DMS53 (cell line): ENCODE data around the gene SGK1.
A peak's percentile ranks its signal among the peaks of the same experiment; 100 is the strongest.
"Not testable (repeated sequence)": the region's sequence is repeated elsewhere in the genome, so short reads cannot be mapped to it uniquely, and the experiment has no call there.

ENCODE experiments used
- DNase-seq: peaks from one replicate; lab custom pipeline; 2025; lab: John Stamatoyannopoulos, UW

Gene SGK1

DNA sequence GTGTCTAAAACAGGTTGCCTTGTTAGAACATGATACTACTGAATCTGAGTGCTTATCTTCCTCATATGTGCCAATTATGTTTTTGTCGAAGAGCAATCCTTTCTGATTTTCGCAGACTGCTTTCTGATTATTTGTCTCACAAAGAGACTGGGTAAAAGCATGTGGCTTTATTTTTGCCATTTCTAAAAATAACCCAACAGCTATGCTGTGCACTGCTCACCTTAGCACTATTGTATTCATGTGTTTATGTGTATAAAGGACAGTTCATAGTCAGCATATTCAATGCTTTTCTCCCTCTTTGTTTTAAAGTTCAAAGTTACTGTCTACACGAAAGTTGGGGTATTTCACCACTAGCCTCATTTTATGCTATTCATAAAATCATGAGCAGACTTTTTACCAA is 127.0 kb downstream of the SGK1 start:
- no peak for DNase-seq

DNA sequence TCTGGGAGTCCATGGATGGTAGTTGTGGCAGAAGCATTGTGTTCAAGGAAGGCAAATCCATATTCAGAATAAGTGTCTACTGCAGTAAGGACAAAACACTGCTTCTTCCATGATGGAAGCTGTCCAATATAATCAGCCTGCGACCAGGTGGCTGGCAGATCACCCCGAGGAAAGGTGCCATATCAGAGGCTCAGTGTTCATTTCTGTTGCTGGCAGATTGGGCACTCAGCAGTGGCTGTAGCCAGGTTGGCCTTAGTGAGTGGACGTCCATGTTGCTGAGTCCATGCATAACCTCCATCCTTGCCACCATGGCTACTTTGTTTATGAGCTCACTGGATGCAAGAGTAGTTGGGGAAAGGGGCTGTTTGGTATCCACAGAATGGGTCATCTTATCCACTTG is 130.2 kb downstream of the SGK1 start:
- no peak for DNase-seq

DNA sequence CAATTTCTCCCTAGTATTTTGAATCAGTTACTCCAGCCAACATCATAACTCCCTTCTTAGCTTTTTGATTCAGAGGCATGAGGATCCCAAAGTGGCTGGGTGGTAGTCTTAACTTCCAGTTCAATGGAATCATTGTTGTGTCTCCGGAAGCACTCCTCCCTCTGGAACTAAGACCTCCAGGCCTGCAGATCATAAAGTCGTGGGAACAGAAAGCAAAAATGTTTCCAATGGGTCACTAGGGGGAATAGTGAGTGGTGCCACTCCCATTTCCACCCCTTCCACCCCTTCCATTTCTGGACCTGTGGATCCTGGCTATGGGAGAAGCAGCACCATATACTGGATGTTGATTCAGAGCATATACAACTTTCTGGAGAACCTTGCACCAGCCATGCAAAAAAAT is 130.8 kb downstream of the SGK1 start:
- DNase-seq = no peak

DNA sequence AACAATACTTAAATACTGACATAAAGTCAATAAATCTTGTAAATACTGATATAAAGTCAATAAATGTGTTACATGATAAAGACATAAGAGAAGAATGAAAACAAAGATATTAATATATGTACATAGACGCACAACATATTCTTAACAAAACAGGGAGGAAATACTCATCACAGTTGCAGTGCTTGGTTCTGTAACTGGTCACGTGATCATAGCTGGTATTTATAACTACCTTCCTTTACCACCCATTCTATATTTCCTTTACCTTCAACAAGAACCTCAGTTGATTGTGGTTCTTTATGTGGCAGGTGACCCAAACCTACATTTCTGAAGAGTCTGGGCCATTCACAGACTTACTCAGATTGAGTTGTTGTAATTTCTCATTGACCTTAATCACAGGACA is 131.6 kb downstream of the SGK1 start:
- no peak for DNase-seq

DNA sequence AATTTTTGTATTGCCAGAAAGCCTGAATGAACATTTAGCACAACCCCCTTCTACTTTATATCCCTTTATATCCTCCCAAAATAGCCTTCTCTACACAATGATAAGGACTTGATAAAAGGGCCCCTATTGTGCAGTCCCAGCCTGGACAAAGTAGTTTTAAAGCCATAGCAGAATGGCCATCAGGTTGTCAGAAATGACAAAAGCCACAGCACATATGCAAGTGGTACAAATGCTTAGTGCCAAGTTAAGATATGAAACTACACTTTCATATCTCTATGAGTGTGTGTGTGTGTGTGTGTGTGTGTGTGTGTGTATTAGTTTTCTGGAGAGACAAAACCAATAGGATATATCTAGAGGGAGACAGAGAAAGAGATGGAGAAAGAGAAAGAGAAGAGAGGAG is 132.6 kb downstream of the SGK1 start:
- no peak for DNase-seq

DNA sequence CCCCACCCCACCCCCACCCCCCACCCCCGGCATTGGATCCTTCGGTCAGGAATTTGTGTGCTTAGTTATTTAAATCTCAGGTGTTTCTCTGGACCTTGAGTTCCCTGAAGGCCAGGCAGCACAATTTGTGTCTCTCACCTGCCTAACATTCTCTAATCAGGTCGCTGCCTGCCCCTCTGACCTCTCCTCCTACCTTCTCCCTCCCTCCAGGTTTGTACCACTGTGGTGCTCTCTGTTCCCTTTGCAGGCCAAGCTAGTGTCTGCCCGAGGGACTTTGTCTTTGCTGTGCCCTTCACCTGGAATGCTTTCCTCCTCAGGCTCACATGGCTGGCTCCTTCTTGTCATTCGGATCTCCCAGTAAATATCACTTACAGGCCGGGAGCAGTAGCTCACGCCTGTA is 134.1 kb downstream of the SGK1 start:
- DNase-seq = no peak

DNA sequence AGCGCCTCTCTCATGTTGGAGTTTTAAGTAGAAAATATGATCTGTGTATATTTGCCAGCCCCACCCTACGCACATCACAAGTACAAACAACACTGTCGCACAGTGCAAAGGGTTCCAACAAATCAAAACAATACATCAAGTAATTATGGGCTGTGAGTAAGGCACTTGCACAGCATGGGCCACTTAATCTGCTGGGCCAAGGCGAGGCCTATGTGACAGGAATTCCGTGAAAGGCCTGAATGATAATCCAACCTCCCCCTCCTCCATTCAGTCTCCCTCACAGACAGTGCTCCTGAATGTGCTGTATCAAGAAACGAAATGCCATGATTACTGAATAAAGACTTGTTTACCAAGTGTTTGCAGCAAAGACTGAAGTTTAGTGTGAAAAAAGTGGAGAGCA is 135.4 kb downstream of the SGK1 start:
- DNase-seq = no peak

DNA sequence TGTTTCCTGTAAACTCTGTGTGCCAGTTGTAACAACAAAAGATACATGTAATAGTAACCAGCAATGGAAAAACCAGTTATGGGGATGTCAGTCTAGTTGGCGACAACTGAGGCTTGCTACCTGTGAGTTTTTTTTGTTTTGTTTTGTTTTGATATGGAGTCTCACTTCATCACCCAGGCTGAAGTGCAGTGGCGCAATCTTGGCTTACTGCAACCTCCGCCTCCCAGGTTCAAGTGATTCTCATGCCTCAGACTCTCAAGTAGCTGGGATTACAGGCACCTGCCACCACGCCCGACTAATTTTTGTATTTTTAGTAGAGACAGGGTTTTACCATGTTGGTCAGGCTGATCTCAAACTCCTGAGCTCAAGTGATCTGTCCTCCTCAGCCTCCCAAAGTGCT is 136.2 kb downstream of the SGK1 start:
- peak; percentile 7 for DNase-seq

DNA sequence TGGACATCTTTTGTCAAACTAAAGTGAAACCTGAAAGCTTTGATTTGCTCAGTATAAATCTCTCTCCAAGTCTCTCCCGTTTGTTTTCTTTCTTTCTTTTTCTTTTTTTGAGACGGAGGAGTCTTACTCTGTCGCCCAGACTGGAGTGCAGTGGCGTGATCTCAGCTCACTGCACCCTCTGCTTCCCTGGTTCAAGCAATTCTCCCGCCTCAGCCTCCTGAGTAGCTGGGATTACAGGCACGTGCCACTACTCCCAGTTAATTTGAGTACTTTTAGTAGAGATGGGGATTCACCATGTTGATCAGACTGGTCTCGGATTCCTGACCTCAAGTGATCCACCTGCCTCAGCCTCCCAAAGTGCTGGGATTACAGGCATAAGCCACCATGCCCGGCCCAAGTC is 136.7 kb downstream of the SGK1 start:
- not testable (repeated sequence) for DNase-seq

DNA sequence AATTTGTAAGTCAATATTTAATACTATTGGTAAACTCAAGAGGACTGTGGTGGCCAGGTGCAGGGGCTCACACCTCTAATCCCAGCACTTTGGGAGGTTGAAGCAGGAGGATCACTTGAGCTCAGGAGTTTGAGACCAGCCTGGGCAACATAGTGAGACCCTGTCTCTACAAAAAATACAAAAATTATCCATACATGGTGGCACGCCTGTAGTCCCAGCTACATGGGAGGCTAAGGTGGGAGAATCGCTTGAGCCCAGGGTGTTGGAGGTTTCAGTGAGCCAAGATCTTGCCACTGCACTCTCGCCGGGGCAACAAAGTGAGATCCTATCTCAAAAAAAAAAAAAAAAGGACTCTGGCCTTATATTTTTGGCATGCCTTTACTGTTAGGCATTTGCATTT is 137.4 kb downstream of the SGK1 start:
- not testable (repeated sequence) for DNase-seq

DNA sequence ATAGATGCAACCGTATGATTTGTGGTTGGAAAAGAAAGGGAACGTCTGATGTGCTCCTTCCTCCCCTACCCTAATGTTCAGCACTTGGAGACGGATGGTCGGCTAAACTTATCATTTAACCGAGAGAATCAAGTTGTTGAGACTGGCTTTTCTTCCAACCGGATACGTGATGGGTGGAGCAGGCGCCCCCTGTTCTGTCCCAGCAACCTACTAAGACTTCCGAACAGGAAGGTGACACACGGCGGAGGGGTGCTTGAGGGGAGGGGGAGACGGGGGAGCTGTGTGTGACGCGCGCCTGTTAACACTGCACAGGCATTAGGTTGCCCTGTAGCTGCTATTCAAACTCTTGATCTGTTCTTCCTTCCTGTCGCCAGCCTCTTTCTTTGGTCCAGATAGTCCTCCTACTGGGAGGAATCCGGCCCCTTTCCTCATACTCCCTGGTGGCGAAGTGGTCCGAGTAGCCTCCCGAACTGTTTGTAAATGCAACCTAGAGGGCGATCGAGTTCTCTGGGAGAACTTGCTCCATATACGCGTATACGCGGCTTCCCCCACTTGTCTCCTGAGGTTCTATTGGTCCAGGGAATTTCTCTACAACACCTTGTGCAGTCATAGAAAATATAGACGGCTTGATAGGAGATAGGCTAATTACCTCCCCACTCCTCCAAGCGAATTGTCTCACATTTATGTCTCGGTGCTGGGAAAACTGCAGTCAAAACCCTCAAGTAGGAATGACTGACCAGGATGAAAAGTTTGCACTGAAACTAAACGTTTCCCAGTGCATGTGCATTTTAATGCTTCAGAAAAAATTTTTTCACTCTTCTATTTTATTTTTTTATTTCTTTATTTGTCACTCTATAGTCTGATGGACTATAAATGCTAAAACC is 139.5 kb downstream of the SGK1 start:
- peak; percentile 93 for DNase-seq

DNA sequence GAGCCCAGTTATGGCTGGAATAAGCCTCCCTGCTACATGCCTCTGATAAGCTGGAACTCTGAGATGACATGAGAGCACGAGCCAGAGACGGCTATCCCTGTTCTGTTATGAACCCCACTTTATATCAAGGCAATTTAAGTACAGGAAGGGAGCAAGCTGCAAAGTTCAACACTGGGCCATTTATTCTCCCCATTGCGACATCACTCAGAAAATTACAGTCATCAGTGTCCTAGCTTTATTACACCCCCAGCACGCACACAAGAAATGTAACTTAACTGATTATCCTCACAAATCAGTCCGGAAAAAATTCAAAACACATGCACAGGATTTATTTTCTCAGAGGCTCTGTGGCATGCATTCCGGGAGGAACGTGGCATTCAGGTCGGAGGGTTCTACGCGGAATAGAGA is 140.2 kb downstream of the SGK1 start:
- peak; percentile 46 for DNase-seq

DNA sequence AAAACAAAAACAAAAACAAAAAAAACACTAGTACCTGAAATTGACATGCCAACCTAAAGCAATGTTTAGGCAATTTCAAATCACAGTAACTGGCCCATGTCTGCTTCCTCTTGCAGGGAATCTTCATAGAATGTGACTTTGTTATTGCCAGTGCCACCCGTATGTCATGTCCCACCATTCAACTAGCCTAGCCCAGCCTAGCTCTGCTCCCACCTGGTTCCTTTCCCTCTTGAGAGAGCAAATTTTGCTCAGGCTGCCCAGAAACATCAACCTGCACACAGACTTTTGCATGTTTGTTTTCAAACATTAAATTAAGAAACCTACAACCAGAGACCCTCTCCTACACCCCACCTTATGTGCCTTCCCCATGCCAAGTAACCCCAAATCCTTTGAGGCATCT is 140.7 kb downstream of the SGK1 start:
- no peak for DNase-seq

DNA sequence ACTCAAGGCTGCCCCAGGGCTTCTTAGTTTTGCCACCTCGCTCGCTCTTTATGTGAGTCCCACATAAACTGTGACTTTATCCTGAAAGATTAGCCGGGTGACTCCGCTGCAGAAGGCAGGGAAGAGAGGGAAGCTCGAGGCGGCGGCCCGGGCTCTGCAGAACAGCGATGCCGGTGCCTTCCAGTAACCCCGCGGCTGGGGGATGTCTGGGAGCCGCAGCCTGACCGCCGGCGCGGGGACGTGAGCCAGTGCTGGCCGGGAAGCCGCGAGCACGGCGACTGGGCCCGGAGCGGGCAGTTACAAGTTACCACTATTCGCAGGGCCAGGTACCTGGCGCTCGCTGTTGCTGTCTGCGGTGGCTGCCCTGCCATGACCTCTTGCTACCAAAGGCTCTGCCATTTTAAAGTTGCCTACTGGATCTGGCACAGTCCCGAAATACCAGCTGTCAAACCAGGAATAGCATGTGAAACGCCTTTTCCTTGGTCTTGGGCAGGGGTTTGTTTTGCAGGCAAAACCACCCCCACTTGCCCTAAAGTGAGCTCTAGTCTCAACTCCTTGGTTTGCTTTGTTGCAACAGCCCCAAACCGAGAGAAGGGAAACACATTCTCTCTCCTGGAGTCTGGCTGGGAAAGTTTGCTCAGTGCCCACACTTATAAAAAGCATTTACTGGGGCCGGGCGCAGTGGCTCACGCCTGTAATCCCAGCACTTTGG is 141.5 kb downstream of the SGK1 start:
- DNase-seq = peak; percentile 22

DNA sequence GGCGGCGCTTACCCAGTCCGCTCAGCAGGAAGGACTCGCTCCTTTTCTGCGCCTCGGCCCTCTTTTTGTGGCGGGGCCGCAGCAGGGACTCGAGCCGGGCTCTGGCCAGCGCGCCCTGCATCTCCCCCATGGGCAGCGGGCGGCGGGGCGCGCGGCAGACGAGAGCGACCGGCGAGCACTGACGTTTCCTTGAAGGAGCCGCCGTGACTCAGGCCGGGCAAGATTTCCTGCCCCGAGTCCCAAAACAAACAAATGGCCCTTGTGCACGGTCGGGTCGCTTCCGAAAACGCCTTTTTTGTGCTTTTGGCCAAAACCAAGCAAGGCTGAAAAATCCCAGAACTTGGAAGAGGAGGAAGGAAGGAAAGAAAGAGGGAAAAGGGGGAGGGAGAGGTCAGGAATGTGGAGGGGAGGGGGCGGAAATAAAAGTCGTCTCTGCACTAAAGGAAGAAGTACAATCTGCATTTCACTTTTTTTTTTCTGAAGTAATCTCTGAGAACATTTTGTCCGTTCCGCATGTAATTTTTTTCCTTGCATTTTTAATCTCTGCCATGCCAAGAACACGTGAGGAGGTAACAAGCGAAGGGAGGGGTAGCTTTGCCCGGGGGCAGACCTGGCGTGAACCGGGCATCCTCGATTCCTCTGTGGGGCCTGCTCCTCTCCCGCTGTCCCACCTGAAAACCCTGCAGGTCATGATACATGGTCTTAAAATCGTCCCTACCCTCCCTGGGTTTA is 142.2 kb downstream of the SGK1 start:
- DNase-seq = peak; percentile 70

DNA sequence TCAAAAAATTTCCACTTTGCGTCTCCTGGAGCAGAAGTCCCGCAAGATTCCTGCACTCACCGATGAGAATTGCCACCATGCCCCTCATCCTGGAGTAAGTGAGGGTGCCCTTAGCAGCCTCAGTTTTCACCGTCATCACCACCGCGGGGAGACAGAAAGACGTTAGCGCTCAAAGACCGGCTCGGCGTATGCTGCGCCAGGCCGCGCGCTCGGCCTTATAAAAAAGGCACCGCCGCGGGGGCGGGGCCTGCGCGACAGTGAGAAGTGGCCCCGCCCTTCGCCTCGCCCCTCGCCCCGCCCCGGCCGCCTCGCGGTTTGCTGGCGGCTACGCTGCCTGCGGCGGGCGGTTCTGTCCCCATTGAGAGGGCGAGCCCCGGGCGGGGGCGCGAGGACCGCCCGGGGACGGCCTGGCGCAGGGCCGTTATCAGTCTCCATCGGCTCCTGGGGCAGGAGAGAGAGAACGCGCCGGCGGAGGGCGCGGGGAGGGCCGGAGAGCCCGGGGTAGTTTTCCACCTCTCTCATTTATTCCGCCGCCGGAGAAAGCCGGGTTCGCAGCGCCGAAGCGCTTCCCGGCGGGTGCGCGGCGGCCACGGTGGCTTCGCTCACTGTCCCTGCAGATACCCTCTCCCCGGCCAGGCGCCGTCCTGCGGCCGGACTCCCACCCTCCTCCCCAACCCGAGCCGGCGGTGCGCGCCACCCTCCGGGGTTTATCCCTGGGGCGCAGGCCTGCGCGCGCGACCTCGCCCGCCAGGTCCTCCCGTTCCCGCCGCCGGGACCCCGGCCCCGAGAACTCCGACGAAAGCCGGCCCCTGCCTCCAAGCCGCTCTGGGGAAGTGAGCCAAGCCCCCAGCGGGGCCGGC is 143.0 kb downstream of the SGK1 start:
- DNase-seq = peak; percentile 91

DNA sequence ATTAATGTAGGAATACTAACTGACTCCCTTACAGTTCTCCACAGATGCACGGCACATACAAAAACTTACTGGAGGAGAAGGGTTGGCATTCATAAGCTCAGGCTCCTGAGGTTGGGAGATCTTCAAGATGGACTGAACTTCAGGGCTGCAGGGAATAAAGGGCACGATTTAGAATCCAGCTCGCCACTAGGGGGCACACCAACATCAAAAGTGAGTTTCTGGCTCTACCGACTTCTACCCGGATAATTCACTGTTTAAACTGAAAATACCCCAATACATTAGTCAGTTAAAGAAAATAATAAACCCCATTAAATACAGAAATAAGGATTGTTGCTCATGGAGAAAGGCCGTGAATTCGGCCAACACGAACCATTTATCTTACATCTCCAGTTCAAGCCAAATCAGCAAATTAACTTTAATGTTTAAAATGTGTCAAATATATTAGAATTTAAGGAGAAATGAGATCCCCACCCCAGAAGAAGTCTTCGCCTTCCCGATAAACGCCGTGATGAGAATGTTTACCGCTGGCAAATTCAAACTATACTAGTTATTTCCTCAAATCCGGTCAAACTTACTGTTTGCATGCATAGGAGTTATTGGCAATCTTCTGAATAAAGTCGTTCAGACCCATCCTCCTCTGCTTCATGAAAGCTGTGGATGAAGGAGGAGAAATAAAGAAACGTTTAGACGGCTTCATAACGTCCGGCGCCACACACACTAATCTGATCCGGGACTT is 143.8 kb downstream of the SGK1 start:
- peak; percentile 80 for DNase-seq

DNA sequence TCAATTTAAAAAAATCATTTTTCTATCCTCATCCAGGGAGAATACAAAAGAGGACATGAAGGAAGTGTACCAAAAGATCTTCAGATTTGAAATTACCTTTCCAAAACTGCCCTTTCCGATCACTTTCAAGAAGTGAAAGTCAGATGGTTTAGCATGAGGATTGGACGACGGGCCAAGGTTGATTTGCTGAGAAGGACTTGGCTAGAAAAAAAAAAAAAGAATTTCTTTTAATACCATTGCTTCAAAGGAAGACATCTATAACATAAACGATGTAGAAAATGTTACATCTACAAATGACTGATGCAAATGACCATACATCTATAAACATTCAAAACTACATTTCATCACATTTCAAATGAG is 144.6 kb downstream of the SGK1 start:
- DNase-seq = no peak

DNA sequence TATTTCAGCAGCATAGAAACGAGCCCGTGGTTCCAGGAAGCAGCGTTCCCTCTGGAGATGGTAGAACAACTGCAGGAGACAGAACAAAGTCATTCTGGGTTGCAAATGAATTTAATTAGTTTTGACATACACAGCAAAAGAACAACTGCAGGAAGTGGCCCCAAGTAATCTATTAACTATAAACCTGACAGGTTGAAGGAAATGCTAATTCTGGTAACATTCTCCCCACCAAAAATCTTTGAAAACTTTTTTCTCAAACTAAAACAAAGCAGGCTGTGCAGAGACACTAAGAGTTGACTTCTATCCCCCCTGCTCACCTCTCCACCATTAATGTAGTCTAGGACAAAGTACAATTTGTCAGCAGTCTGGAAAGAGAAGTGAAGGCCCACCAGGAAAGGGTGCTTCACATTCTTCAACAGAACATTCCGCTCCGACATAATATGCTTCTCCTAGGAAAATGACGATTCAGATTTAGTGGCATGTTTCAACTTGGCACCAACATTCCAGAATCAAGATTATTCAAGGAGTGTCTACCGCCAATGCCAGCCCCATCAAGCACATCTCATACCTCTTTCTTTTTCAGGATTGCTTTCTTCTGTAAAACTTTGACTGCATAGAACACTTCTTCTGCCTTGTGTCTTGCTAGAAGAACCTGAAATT is 145.1 kb downstream of the SGK1 start:
- no peak for DNase-seq

DNA sequence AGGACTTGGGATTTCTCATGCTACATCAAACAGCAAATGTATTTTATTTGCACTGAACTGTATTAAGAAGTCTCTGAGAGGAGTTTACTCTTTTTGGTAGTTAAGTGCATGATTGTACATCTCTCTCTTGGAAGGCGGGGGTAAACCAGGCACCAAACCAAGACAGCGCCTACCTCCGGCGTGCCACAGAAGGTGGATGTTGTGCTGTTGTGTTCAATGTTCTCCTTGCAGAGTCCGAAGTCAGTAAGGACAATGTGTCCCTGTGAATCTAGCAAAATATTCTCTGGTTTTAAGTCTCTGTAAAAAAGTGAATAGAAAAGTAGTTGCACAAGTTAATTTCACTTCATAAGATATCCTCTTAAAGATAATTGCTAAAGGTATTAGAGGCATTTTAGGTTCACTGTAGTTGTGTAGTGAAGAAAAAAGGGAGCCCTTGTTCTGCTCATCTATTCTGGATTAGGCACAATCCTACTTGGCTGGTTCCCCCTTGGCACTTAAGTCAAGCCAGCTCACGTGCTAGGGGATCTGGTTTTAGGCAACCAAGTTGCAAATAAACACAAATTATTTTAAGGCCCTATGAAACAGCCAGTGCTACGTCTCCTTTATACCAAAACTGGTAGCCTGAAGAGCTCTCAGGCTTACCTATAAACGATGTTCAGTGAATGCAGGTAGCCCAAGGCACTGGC is 145.7 kb downstream of the SGK1 start:
- DNase-seq = no peak
